Islet of Langerhans (tissue), 1 donor: Measurements from ENCODE around the gene TICRR.
"Not testable (repeated sequence)": the region's sequence is repeated elsewhere in the genome, so short reads cannot be mapped to it uniquely, and the experiment has no call there.

Source experiments
- FAIRE-seq: peaks from one replicate; lab custom pipeline; 2011; peaks lifted over from hg19 to GRCh38; lab: Jason Lieb, UNC

TICRR gene

GRCh38 chr15:89575146-89575655, at the start of gene TICRR:
TSS of gene TICRR (plus strand) at chr15:89575469. CDS start at chr15:89575587, 118 bp downstream.
- peak; percentile 86 for FAIRE-seq

DNA sequence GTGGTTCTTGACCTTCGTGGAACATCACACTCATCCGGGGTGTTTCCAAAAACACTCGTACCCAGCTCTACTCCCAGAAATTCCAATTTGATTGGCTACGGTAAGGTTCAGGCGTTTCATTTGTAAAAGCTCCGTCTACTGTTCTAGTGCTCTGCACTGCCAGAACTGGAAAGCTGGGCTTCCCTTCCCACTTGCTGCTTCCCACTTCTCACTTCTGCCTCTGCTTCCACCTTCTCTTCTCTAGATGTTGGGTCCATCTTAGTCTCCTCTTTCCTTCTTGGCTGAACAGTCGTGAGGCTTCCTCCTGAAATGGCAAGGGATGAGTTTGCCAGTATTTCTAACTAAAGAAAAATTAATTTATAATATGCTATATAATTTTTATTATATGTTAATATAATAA, 49.1 kb upstream of the TICRR start:
- FAIRE-seq, result no peak

- no peak for FAIRE-seq
Observed at GRCh38 chr15:89526601-89527441, 48.4 kb upstream of the TICRR start.

DNA sequence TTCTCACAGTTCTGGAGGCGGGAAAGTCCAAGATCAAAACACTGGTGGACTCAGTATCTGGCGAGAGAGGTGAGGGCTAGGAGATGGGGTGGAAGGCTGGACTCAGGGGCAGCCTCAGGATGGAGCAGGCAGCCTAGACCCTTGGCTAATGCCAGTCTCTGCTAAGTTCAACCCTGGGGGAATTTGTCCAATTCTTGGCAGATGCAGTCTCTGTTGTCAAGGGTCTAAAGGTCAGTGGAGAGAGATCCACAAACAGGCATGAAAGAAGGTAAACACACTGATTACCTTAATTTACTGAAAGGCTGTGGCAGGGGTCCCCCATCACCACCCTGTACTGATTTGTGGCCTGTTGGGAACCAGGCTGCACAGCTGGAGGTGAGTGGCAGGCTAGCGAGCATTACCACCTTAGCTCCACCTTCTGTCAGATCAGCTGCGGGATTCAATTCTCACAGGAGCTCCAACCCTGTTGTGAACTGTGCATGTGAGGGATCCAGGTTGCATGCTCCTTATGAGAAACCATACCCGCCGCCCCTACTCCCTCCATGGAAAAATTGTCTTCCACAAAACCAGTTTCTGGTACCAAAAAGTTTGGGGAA, 46.4 kb upstream of the TICRR start:
- FAIRE-seq, result no peak

DNA sequence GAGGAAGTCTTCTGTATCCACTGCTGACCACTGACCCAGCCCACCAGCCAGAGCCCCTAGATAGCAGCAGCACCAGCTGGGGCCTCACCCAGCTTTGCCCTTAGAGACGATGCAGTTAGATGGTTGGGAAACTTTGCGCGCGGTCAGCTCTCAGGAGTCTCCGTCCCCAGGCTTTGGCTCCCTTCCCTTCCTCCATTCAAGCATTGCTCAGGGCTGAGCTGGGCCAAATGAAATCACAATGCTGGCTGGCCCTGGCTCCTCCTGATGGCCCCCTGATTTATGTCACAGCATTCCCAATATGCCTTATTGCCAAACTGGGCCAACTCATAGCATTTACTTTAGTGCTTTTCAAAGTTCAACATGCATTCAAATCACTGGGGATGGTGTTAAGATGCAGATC, 44.3 kb upstream of the TICRR start:
- FAIRE-seq, result no peak

- no peak for FAIRE-seq
Observed at GRCh38 chr15:89531796-89532537, 43.3 kb upstream of the TICRR start.

GRCh38 chr15:89533861-89534544, 41.3 kb upstream of the TICRR start:
- no peak for FAIRE-seq

DNA sequence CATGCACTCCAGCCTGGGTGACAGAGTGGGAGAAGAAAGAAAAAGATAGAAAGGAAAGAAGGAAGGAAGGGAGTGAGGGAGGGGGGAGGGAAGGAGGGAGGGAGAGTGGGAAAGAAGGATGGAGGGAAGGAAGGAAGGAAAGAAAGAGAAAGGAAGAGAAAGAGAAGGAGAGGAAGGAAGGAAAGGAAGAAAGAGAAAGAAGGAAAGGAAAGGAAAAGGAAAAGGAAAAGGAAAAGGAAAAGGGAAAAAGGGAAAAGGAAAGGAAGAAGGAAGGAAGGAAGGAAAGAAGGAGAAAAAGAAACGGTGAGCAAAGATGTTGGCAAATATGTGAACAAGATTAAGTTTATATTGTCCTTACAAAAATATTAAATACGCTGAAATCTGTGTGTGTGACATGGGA, 36.2 kb upstream of the TICRR start:
- no peak for FAIRE-seq

DNA sequence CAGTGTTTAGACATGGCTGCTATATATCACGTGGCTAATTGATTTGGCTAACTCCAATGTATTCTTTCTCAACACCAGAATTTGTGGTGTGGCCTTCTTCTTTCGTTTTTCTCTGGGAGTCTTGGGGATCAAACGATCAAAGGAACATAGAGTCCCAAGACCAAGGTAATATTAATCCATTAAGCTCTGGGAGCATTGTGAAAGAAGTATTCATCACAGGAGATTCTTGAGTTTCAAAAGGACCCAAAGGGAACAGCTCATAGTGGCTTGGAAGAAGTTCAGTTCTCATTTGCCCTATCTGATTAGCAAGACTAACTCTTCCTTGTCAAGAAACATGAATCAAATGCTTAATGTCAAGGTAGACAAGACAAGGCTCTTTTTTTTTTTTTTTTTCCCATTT, 32.9 kb upstream of the TICRR start:
- FAIRE-seq, result no peak

DNA sequence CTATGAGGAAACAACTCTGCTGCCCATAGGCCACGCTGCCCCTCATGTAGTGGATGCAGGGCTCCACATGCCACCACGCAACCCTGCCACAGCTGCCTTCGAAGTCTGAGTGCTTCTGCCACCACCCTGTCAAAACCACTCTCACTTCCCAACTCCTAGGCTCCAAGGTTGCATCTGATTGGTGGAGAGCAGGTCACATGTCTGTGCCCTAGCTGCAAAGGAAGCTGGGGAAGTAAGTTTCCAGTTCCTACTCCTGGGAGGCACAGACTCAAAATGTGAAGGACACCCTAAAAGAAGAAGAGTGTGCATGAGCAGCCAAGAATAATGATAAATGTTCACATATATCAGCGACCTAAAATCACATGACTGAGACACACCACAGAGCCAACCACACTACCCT, 31.9 kb upstream of the TICRR start:
- no peak for FAIRE-seq

DNA sequence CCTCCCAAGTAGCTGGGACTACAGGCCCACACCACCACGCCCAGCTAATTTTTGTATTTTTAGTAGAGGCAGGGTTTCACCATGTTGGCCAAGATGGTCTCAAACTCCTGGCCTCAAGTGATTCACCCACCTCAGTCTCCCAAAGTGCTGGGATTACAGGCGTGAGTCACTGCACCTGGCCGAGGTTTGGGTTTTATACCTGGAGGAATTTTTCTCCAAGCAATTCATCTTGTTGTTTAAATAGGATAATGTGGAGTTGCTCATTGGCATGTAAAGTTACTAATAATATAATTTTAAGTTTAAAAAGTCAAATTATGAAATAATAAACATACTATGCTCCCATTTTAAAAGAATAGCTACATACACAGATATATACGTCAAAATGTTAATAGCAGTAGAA, 26.1 kb upstream of the TICRR start:
- FAIRE-seq, result not testable (repeated sequence)

DNA sequence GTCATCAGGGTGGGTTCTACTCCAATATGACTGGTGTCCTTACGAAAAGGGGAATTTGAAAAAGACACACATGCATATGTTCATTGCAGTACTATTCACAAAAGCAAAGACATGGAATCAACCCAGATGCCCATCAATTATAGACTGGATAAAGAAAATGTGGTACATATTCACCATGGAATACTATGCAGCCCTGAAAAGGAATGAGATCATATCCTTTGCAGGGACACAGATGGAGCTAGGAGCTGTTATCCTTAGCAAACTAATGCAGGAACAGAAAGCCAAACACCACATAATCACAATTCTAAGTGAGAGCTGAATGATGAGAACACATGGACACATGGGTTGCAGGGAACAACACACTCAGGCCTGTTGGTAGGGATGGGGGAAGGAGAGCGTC, 24.8 kb upstream of the TICRR start:
- FAIRE-seq, result no peak

DNA sequence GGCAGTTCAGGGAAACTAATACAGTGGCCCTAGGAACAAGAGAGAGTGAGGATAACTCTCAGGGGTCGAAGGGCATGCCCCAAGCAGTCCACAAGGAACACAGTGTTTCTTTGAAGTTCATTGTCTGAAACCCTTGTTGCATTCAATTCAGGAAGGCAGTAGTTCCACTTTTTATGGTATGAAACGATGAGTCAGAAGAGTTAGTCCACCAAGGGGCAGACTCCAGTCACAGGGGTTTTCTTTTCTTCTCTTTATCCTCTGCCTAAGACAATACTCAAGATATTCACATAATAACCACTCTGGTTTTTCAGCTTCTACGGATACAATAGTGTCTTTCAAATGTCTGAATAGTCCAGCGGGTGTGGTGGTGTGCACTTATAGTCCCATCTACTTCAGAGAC, 23.7 kb upstream of the TICRR start:
- FAIRE-seq, result no peak

GRCh38 chr15:89553632-89554031, 21.6 kb upstream of the TICRR start:
- FAIRE-seq, result no peak

DNA sequence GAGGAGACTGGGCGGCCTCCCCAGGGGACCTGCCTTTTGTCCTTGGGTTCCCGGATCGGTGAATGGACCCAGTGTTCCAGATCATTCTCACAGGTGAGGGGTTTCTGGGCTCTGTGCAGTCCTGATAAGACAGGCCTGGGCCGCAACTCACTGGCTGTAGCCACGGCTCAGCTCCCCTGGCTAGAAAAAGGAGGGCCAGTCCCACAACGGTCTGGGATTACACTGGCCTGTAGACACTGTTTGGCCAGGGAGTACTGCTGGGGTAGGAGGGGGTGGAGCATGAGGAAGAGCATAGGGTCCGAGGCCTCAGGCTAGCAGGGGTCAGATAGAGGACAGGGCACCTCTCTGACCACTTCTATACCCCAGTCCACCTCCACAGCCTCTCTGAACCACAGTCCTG, 21.0 kb upstream of the TICRR start:
- no peak for FAIRE-seq

DNA sequence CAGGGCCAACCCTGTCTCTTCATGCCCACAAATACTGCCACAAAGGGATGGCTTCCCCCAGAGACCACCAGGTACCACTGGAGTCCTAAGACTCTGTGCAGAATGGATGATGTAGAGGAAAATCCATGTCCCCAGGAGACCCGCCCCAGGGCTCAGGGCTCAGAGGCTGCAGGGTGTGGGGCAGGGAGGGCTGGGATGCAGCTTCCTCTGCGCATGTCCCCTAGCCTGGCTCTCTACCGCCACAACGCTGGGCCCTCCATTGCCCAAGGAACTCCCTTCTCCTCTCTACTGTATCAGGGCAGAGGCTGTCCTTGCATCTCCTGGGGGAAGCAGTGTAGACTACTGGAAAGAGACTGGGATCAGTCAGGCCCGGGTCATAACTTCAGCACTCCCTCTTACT, 19.5 kb upstream of the TICRR start:
- no peak for FAIRE-seq

DNA sequence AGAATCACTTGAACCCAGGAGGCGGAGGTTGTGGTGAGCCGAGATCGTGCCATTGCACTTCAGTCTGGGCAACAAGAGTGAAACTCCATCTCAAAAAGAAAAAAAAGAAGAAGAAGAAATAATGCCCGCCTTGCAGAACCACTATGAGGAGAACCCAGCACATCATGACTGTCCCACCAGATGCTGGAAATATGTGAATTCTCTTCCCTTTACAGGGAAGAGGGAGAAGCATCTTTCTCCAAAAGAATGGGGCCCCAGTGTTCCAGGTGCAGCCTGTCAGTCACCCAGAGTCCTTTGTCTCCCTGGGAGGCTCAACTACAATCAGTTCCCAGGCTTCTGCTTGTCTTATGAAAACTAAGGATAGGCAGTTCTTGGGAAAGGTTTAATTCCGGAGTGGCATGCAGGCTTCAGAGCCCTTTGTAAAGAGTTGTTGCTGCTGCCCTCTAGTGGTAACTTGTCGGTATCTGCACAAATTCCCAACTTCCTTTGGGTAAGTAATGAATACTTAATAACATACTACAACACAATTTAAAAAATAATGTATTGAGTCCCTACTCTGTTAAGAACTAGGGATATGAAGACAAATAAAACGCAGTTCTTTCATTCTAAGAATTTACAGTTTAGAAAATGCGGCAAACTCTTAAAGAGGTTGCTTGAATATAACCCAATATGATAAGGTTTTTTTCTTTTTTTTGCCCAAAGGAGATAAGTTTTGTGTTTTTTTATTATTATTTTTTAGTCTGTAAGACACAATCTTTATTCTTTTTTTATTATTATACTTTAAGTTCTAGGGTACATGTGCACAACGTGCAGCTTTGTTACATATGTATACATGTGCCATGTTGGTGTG, 18.6 kb upstream of the TICRR start:
- peak; percentile 79 for FAIRE-seq

DNA sequence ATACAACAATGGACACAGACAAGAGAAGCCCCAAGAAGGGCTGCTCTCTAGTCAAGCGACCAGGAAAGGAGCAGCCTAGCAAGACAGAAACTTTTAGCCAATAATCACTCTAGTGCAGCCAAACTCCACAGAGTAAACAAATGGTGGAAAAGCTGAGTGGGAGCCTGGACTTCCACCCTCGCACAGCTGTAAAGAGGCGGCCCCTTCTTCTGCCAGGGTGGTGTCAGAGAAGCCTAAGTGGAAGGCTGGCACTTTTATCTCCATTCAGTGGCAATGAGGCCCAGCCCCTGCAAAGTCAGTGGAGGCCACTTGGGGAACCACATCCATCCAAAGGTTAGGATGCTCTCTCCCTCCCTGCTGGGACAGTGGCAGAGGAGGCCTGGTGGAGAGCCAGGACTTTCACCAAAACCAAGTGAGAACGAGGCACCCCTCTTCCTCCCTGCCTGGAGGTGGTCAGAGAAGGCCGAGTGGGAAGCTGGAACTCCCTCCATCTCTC, 15.5 kb upstream of the TICRR start:
- FAIRE-seq, result no peak

DNA sequence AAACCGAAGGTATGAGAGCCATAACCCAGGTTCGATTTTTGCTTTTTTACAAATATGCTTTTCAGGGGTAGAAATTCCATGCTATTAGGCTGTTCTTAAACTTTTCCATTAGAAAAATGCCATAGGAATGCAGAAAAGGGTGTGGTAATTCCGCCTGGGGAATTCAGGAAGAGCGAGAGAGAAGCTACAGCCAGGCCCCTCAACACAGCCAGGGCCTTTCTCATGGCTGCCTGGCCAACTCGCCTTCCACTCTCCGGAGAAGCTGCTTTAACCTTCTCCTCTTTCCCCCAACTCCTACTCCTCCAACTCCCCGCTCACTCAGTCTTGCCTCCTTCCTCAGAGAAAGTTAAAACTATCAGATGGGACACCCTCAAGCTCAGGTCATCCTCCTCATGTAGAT, 9.1 kb upstream of the TICRR start:
- no peak for FAIRE-seq

GRCh38 chr15:89566621-89567294, 8.5 kb upstream of the TICRR start:
- FAIRE-seq, result no peak
